Stimulated activated CD4-positive, alpha-beta T cell treated with anti-CD3 and anti-CD28 coated beads, Interleukin-4, amount 100 ng/mL, for 1 hour (primary cell): ENCODE data around the gene PDE4A.

Experiments
- DNase-seq: peaks from one replicate; pipeline ENCODE4 v3.0.0-alpha.2; 2020

Gene PDE4A

DNA sequence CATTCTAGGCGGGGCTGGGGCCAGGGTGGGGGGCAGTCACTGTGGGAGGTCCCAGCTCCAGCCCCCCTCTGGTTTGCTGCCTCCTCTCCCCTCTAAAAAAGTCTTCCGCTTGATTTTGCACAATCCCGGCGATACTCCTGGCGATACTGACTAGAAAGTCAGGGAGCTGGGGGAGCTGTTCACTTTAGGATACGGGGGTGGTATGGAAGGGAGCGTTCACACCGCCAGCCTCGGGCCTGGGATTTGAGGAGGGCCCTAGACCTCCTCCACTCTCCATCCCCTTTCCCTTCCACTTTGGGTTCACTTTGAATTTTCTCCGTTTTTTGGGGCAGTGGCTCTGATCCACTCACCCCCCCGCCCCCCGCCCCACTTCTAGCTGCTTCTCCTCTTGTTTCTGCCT, 47.8 kb downstream of the PDE4A start:
- DNase-seq = no peak

DNA sequence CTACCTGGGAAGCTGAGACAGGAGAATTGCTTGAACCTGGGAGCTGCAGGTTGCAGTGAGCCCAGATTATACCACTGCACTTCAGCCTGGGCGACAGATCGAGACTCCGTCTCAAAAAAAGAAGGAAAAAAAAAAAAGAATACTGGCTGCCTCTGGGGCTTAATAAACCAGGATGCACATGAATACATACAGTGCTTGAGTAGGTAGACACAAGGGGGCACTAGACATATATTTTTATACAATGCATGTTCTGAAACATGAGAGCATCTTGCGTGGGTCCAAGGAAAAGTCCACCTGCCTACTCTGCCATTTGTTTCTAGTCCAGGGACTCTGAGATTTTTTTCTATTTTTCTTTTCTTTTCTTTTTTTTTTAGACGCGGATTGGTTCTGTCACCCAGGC, 51.6 kb downstream of the PDE4A start:
- no peak for DNase-seq

GRCh38 chr19:10473192-10473591, 52.9 kb downstream of the PDE4A start:
- no peak for DNase-seq

- no peak for DNase-seq
These were observed 54.7 kb downstream of the PDE4A start for GRCh38 chr19:10474962-10475451.

DNA sequence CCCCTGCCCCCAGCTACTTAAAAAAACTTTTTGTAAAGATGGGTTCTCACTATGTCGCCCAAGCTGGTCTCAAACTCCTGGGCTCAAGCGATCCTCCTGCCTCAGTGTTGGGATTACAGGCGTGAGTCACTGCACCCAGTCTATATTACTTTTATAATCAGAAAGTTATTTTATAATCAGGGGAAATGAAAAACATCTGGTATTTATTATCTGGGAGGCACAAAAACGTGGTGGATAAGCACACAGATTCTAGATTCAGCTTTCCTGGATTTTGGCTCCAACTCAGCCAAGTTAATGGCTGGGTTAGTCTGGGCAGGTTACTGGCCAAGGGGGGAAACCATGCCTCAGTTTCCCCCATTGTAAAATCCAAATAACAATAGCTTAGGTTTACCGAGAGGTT, 58.1 kb downstream of the PDE4A start:
- DNase-seq = no peak

DNA sequence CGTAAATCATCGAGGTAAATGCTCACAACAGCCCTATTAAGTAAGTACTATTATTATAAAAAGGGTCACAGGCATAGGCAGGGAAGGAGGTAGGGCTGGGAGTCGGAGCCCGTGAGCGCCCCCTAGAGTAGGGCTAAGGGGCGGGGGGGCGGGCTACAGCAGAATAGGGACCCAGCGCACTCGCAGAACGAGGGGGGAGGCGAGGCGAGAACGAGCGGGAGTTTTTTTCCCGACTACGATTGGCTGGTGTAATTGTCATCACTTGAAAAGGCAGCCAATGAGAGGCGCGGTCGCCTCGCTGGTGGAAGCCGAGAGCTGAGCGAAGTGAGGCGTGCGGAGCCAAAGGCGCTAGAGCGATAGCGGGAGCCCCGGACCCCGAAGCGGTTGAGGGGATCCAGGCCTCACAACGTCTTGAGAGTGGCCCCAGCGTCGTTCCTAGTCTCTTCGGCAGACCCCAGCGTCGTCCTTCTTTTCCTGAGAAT, 58.6 kb downstream of the PDE4A start:
- peak; percentile 87 for DNase-seq

DNA sequence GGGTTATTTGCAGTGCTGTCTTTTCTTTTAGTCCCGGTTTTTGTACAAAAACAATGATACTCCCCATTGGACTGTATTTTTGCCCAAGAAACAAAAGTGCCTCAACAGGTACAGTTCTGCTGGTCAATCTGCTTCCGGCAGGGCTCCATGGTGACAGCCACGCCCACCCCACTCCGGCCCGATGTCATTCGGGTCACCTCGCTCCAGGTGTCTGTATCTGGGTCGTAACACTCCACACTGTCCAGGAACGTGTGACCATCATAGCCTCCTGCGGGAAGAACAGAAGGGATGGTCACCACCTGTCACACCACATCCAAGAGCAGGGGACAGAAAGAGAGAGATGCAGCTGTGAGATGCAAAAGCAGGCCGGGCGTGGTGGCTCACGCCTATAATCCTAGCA, 66.2 kb downstream of the PDE4A start:
- no peak for DNase-seq

DNA sequence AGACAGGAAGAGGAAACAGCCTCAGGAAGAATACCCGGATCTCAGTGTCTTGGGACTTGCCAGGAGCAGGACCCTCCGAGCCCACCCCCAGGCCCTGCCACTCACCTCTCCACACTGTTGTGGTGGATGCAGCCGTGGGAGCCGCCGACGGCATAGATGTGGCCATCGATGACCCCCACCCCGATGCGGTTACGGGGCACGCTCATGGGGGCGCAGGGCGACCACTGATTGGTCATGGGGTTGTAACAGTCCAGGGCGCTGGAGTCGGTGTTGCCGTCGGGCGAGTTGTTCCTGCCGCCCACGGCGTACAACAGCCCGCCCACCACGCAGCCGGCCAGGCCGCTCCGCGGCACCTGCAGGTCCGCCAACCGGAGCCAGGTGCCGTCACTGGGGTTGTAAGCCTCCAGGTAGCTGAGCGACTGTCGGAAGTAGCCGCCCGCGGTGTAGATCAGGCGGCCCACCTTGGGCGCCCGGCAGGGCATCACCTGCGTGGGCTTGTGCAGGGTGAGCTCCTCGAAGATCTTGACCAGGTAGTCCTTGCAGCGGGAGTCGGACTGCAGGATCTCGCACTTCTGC, 71.2 kb downstream of the PDE4A start:
- no peak for DNase-seq

GRCh38 chr19:10497371-10497770, 77.0 kb downstream of the PDE4A start:
- DNase-seq = no peak

DNA sequence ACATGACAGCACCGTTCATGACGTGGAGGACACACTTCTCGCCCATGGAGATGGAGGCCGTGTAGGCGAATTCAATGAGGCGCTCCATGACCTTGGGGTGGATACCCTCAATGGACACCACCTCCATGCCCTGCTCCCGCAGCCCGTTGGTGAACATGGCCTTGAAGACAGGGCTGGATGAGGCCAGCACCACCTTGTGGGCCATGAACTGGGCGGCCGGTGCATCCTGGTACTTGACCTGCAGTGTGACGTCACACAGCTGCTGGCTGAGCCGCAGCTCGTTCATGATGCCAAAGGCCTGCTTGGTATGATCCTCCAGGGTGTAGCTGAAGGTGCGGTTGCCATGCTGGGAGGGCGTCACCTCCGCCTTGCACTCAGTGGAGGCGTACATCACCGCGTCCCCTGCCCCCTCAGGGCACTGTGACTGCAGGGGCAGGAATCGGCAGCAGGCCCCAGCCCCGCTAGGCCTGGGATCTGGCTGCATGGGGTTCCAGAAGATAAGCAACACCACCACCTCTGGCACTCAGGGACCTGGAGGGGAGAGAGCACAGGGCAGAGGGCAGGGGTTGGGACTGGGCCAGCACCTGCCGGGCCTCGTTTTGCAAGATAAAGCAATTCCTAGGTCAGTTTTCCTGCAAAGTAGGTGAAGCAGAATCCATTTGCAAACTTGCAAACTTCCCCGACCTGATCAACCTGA, 79.4 kb downstream of the PDE4A start:
- no peak for DNase-seq

- DNase-seq = no peak
These were observed 79.9 kb downstream of the PDE4A start for GRCh38 chr19:10500247-10500592.

DNA sequence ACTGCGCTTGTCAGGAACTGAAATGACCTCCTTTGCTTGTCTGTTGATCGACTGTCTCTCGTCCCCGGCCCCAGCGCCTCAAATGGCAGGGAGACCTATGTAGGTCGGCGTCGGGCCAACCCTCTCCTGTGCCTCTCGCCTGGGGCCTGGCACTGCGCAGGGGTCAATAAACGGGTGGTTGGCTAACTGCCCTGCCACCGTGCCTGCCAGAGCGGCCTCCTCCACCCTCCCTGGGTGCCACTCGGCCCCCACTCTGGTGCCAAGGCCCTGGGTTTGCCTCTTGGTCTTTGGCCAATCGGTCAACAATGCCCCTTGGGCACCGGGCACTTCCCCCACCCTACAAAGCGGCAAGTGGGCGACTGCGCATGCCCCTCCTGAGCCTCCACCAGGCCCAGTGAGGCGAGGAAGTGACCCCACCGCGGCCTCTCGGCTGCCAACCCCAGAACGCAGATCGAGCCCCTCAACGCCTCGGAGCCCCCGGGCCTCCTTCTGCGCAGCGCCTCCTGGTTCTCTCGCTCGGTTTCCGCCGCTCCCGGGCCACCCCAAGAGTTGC, 81.7 kb downstream of the PDE4A start:
- peak; percentile 57 for DNase-seq

DNA sequence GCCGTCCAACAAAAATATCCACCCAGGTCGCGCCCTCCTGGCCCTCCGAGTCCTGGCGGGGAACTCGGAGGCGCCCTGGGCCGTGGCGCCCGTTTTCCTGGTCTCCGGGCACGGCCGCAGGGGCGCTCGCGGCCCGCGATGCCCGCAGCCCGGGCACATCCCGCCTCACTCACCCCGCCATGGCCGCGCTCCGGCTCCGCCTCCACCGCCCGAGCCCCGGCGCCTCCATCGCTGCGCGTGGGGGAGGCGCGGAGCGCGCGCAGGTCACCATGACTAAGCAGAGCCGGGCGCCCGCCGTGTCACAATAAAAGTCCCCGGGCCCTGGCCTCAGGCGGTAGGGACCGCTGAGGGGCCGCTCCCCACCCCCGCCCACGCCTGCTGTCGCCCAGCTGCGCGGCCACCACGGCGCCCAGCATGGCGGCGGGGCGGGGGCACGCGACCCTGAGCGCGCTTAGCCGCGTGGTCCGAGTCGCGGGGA, 82.2 kb downstream of the PDE4A start:
- peak; percentile 91 for DNase-seq

DNA sequence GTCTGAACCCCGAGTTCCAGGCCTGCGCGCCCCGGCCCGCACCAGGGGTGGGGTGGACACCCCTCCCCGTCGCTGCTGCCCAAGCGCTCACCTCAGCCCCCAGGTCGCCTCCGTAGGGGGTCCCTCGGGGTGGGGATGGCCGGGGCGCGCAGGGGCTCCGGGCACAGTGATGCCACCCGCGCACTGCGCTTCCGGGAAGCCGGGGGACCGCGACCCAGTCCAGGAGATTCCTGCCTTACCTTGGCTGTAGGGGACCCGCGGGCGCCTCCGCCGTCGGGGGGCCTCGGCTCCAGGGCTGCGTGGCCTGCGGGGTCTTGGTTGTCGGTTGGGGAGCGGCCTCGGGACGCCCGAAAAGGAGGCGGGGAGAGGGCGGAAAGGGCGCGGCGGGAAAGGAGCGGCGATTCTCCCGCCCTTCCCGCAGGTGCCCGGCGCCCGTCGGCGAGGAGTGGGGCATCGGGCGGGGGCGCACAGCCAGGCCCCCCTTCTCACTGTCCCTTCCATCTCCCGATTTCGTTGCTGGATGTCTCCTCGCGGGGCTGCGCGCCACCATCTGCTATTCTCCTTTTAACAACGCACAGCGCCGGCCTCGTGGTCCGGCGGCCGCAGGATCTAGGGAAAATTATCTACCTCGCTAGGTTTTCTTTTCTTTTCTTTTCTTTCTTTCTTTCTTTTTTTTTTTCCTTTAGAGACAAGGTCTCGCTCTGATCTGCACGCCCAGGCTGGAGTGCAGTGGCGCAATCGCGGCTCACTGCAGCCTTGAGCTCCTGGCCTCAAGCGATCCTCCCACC, 82.9 kb downstream of the PDE4A start, which contains the start of gene KEAP1:
Gene KEAP1 (minus strand): TSS at position 355 of the 788 bp plus-strand sequence. CDS start 3,323 bp downstream, outside the sequence.
- peak; percentile 53 for DNase-seq

- peak; percentile 85 for DNase-seq
These were observed 85.4 kb downstream of the PDE4A start for GRCh38 chr19:10505583-10506229.

DNA sequence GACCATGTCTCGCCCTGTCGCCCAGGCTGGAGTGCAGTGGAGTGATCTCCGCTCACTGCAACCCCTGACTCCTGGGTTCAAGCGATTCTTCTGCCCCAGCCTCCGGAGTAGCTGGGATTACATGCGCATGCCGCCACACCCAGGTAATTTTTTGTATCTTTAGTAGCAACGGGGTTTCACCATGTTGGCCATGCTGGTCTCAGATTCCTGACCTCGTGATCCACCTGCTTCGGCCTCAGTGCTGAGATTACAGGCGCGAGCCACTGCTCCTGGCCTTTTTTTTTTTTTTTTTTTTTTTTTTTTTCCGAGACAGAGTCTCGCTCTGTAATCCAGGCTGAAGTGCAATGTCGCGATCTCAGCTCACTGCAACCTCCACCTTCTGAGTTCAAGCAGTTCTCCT, 87.7 kb downstream of the PDE4A start:
- no peak for DNase-seq

DNA sequence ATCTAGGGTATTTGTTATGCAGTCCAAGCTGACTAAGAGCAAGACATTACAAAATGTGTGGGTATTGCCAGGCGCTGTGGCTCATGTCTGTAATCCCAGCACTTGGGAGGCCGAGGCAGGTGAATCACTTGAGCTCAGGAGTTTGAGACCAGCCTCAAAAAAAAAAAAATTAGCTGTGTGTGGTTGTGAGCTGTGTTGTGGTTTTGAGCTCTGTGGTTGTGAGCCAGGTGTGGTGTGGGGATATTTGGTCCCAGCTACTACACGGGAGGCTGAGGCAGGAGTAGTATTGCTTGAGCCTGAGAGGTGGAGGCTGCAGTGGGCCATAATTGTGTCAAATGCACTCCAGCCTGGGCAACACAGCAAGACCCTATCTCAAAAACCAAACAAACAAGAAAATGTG, 88.4 kb downstream of the PDE4A start:
- no peak for DNase-seq

DNA sequence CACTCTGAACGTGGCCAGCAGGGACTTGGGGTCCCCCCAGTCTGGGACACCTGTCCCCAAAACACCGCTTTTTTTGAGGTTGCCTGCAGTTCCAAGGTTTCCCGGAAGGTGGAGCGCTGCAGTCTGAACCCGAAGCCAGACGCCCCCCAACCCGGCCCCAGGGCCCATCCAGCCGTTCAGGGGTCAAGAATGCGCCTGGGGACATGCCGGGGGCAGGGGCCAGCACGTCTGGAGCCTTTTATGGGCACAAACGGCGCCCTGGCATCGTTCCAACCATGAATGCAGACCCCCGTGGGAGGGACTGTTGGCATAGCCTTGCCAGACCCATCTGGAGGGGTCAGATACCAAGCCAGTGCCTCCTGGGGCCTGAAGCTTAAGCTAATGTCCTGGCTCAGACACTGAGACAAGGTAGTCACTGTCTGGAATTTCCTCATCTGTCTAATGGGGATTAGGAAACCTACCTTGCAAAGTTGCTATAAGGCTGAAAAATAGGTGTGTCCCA, 90.0 kb downstream of the PDE4A start:
- DNase-seq = peak; percentile 65

- DNase-seq = no peak
These were observed 92.9 kb downstream of the PDE4A start for GRCh38 chr19:10513223-10513622.

DNA sequence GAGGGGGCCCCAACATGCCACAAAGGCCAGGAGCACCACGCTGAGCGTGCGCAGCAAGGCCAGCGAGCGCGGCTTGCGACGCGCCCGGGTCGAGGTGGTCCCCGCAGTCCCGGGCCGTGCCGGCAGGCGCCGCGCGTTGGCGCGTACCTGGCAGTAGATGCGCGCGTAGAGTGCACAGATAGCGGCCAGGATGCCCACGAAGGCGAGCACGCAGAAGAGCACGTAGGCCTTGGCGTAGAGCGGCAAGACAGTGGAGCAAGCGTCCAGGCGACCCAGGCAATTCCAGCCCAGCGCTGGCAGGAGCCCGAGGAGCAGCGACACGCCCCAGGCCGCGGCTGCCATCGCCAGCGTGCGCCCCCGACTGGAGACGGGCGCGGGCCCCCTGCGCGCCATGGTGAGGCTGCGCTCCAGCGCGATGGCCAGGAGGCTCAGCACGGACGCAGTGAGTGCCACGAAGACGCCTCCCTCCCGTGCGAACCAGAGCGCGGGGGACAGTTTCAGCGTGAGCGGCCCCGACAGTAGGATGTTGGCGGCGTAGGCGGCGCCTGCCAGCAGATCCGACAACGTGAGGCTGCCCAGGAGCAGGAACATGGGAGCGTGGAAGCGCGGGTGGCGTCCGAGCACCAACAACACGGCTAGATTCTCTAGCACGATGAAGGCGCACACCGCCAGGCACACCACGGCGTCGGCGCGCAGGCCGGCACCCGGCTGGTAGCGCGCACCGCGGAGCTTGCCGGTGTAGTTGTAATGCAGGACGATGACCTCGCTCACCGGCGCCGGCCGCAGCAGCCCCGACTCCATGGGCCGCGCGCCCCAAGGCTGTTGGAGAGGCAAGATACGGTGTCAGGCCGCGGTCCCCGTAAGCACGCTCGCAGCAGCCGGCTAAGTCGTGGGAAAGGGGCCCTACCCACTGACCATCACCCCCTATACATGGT, 94.1 kb downstream of the PDE4A start:
- DNase-seq = peak; percentile 53

DNA sequence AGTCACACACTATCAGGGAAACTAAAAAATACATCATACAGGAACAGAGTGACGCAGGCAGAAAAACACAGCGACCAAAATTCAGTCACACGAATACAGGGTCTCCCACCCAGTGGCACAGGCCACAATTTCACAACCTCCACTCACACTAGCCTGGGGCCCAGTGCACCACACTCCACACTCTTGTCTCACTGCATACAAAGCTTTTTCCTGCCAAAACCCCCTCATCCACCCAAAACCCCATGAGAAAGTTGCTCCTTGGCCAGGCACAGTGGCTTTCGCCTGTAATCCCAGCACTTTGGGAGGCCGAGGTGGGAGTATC, 95.7 kb downstream of the PDE4A start:
- DNase-seq = no peak
